ENCODE measurements around the gene WDR17. TPM values are rescaled to one million over a fixed set of nuclear protein-coding genes. Genes with fewer than 3 reads are reported as not detected.

Gene WDR17
- total RNA-seq, 1 donor from 2014 or later = 1.8 TPM

GRCh38 chr4:176032454-176032853 lies 33.2 kb upstream of the WDR17 start:
- DNase-seq (ENCODE audit: low read depth) (no peak), FAIRE-seq (no peak)
- Mint-ChIP-seq H3K27me3 (ENCODE audit: low read depth, unreplicated experiment) (no peaks in the 10 kb centered on the region), H3K4me1 (ENCODE audit: low read depth, unreplicated experiment) (no peaks in the 10 kb centered on the region), H3K9me3 (ENCODE audit: unreplicated experiment) (no peaks in the 10 kb centered on the region), H3K36me3 (ENCODE audit: low read depth, unreplicated experiment) (no peaks in the 10 kb centered on the region), H3K4me3 (ENCODE audit: unreplicated experiment) (no peak overlapping the region), H3K27ac (ENCODE audit: unreplicated experiment) (no peak overlapping the region)
- Histone ChIP-seq H3K27me3 (ENCODE audit: insufficient read depth, low read length) (no peaks in the 10 kb centered on the region), H4K20me1 (ENCODE audit: insufficient read depth, low read length) (no peaks in the 10 kb centered on the region), H3K27ac (ENCODE audit: low read depth, low read length) (no peak overlapping the region), H3K9ac (ENCODE audit: low read length) (no peak overlapping the region), H3K79me2 (ENCODE audit: insufficient read depth, low read length) (no peaks in the 10 kb centered on the region), H2AFZ (ENCODE audit: low read depth, low read length) (no peak overlapping the region), H3K36me3 (ENCODE audit: insufficient read depth, low read length) (no peaks in the 10 kb centered on the region), H3K4me2 (ENCODE audit: low read length) (no peak overlapping the region), H3K4me3 (ENCODE audit: insufficient read depth, low read depth, low read length) (no peak overlapping the region), H3K4me1 (ENCODE audit: insufficient read depth, low read length) (no peaks in the 10 kb centered on the region), H3K9me3 (ENCODE audit: insufficient read depth, low read depth, low read length) (no peaks in the 10 kb centered on the region)
- TF ChIP-seq, protein P1, sequence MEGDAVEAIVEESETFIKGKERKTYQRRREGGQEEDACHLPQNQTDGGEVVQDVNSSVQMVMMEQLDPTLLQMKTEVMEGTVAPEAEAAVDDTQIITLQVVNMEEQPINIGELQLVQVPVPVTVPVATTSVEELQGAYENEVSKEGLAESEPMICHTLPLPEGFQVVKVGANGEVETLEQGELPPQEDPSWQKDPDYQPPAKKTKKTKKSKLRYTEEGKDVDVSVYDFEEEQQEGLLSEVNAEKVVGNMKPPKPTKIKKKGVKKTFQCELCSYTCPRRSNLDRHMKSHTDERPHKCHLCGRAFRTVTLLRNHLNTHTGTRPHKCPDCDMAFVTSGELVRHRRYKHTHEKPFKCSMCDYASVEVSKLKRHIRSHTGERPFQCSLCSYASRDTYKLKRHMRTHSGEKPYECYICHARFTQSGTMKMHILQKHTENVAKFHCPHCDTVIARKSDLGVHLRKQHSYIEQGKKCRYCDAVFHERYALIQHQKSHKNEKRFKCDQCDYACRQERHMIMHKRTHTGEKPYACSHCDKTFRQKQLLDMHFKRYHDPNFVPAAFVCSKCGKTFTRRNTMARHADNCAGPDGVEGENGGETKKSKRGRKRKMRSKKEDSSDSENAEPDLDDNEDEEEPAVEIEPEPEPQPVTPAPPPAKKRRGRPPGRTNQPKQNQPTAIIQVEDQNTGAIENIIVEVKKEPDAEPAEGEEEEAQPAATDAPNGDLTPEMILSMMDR (IDR thresholded peaks at IDR 0.05; ENCODE audit: insufficient read depth, low read depth, low read length) = no peak
- TF ChIP-seq EZH2 (IDR thresholded peaks at IDR 0.05; ENCODE audit: insufficient read depth, low read length) = no peak

- Mint-ChIP-seq H3K4me1 (ENCODE audit: low read depth, unreplicated experiment) (no peaks in the 10 kb centered on the region), H3K9me3 (ENCODE audit: unreplicated experiment) (peaks cover 2% of the 10 kb centered on the region), H3K4me3 (ENCODE audit: unreplicated experiment) (no peak overlapping the region), H3K36me3 (ENCODE audit: low read depth, unreplicated experiment) (no peaks in the 10 kb centered on the region), H3K27ac (ENCODE audit: unreplicated experiment) (no peak overlapping the region), H3K27me3 (ENCODE audit: low read depth, unreplicated experiment) (no peaks in the 10 kb centered on the region)
- Histone ChIP-seq H3K4me1 (ENCODE audit: insufficient read depth, low read length) (no peaks in the 10 kb centered on the region), H3K4me2 (ENCODE audit: low read length) (no peak overlapping the region), H2AFZ (ENCODE audit: low read depth, low read length) (no peak overlapping the region), H3K27me3 (ENCODE audit: insufficient read depth, low read length) (no peaks in the 10 kb centered on the region), H3K9me3 (ENCODE audit: insufficient read depth, low read depth, low read length) (no peaks in the 10 kb centered on the region), H4K20me1 (ENCODE audit: insufficient read depth, low read length) (no peaks in the 10 kb centered on the region), H3K4me3 (ENCODE audit: insufficient read depth, low read depth, low read length) (no peak overlapping the region), H3K27ac (ENCODE audit: low read depth, low read length) (no peak overlapping the region), H3K9ac (ENCODE audit: low read length) (peak overlapping the region; percentile 10), H3K36me3 (ENCODE audit: insufficient read depth, low read length) (no peaks in the 10 kb centered on the region), H3K79me2 (ENCODE audit: insufficient read depth, low read length) (no peaks in the 10 kb centered on the region)
- DNase-seq (ENCODE audit: low read depth) (peak; percentile 33), FAIRE-seq (no peak)
- TF ChIP-seq, protein P1 (IDR thresholded peaks at IDR 0.05; ENCODE audit: insufficient read depth, low read depth, low read length) = peak; percentile 8
- no peak for TF ChIP-seq EZH2 (IDR thresholded peaks at IDR 0.05; ENCODE audit: insufficient read depth, low read length)
Observed at GRCh38 chr4:176034499-176034898, 31.1 kb upstream of the WDR17 start.

DNA sequence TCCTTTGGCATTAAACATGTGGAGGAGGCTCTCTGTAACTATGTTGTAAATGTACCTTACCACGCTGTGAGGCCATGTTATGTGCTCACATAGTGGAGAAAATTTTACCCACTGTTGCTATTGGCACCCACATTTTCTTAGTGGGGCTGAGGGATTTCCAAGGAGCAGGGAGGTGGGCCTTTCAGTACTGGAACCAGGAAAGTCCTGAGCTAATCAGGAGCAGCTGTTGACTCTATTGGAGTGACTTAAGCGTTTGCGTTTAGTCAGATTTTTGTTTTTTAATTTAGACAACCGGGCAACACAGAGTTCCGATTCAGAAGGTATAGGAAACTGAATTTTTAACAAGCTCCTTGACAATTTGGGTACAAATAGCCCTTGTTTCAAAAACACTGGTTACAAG lies 30.7 kb upstream of the WDR17 start:
- no peak overlapping the region for H3K27ac ChIP-seq (ENCODE audit: low read depth, low read length)
- H3K4me3 ChIP-seq (ENCODE audit: insufficient read depth, low read depth, low read length) = no peak overlapping the region
- TF ChIP-seq, protein P1 (IDR thresholded peaks at IDR 0.05; ENCODE audit: insufficient read depth, low read depth, low read length) = no peak
- no peak for TF ChIP-seq EZH2 (IDR thresholded peaks at IDR 0.05; ENCODE audit: insufficient read depth, low read length)
- no peaks in the 10 kb centered on the region for H3K27me3 ChIP-seq (ENCODE audit: insufficient read depth, low read length)
- no peaks in the 10 kb centered on the region for H3K36me3 ChIP-seq (ENCODE audit: insufficient read depth, low read length)
- Mint-ChIP-seq H3K4me3 (ENCODE audit: unreplicated experiment) (no peak overlapping the region), H3K27me3 (ENCODE audit: low read depth, unreplicated experiment) (no peaks in the 10 kb centered on the region), H3K9me3 (ENCODE audit: unreplicated experiment) (peaks cover 2% of the 10 kb centered on the region), H3K27ac (ENCODE audit: unreplicated experiment) (no peak overlapping the region), H3K36me3 (ENCODE audit: low read depth, unreplicated experiment) (no peaks in the 10 kb centered on the region), H3K4me1 (ENCODE audit: low read depth, unreplicated experiment) (no peaks in the 10 kb centered on the region)
- DNase-seq (ENCODE audit: low read depth) (peak; percentile 13), FAIRE-seq (no peak)
- H2AFZ ChIP-seq (ENCODE audit: low read depth, low read length) = peak overlapping the region; percentile 20
- H3K4me2 ChIP-seq (ENCODE audit: low read length) = no peak overlapping the region
- H4K20me1 ChIP-seq (ENCODE audit: insufficient read depth, low read length) = no peaks in the 10 kb centered on the region
- H3K9me3 ChIP-seq (ENCODE audit: insufficient read depth, low read depth, low read length) = no peaks in the 10 kb centered on the region
- H3K4me1 ChIP-seq (ENCODE audit: insufficient read depth, low read length) = no peaks in the 10 kb centered on the region
- no peaks in the 10 kb centered on the region for H3K79me2 ChIP-seq (ENCODE audit: insufficient read depth, low read length)
- H3K9ac ChIP-seq (ENCODE audit: low read length) = peak overlapping the region; percentile 10
